ENCODE results near the gene SYT14. TPM values are rescaled to one million over a fixed set of nuclear protein-coding genes. Genes with fewer than 3 reads are reported as not detected.
"Not testable (repeated sequence)": the region's sequence is repeated elsewhere in the genome, so short reads cannot be mapped to it uniquely, and the experiment has no call there.

The SYT14 gene
- total RNA-seq, 1 experiment from 2014 or later = 12.0 TPM

DNA sequence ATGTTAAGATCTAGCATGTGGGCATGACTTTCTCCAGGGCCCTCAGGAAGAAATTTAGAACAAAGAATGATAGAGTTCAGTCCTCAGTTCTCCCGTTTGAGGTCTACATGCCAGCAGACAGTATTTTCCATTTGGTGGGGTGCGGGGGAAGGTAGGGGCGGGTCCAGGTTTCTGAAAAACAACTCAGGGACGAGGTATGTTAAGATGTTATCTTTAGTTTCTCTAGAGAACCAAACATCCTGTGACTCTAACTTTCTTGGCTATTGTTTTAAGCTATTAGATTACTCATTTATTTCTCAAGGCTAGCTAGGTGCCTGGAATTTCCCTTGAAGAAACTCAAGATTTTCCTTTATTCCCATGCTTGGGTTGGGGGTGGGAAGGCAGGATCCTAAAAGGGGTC, 42.3 kb upstream of the SYT14 start (continued):
- TF ChIP-seq, protein P1, sequence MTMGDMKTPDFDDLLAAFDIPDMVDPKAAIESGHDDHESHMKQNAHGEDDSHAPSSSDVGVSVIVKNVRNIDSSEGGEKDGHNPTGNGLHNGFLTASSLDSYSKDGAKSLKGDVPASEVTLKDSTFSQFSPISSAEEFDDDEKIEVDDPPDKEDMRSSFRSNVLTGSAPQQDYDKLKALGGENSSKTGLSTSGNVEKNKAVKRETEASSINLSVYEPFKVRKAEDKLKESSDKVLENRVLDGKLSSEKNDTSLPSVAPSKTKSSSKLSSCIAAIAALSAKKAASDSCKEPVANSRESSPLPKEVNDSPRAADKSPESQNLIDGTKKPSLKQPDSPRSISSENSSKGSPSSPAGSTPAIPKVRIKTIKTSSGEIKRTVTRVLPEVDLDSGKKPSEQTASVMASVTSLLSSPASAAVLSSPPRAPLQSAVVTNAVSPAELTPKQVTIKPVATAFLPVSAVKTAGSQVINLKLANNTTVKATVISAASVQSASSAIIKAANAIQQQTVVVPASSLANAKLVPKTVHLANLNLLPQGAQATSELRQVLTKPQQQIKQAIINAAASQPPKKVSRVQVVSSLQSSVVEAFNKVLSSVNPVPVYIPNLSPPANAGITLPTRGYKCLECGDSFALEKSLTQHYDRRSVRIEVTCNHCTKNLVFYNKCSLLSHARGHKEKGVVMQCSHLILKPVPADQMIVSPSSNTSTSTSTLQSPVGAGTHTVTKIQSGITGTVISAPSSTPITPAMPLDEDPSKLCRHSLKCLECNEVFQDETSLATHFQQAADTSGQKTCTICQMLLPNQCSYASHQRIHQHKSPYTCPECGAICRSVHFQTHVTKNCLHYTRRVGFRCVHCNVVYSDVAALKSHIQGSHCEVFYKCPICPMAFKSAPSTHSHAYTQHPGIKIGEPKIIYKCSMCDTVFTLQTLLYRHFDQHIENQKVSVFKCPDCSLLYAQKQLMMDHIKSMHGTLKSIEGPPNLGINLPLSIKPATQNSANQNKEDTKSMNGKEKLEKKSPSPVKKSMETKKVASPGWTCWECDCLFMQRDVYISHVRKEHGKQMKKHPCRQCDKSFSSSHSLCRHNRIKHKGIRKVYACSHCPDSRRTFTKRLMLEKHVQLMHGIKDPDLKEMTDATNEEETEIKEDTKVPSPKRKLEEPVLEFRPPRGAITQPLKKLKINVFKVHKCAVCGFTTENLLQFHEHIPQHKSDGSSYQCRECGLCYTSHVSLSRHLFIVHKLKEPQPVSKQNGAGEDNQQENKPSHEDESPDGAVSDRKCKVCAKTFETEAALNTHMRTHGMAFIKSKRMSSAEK (CRISPR knock-in tag; IDR thresholded peaks at IDR 0.05; ENCODE audit: borderline replicate concordance) = no peak
- TF ChIP-seq TEAD4 (CRISPR knock-in tag; IDR thresholded peaks at IDR 0.05) = no peak
- TF ChIP-seq, protein P2, sequence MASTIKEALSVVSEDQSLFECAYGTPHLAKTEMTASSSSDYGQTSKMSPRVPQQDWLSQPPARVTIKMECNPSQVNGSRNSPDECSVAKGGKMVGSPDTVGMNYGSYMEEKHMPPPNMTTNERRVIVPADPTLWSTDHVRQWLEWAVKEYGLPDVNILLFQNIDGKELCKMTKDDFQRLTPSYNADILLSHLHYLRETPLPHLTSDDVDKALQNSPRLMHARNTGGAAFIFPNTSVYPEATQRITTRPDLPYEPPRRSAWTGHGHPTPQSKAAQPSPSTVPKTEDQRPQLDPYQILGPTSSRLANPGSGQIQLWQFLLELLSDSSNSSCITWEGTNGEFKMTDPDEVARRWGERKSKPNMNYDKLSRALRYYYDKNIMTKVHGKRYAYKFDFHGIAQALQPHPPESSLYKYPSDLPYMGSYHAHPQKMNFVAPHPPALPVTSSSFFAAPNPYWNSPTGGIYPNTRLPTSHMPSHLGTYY (CRISPR knock-in tag; IDR thresholded peaks at IDR 0.05) = no peak

DNA sequence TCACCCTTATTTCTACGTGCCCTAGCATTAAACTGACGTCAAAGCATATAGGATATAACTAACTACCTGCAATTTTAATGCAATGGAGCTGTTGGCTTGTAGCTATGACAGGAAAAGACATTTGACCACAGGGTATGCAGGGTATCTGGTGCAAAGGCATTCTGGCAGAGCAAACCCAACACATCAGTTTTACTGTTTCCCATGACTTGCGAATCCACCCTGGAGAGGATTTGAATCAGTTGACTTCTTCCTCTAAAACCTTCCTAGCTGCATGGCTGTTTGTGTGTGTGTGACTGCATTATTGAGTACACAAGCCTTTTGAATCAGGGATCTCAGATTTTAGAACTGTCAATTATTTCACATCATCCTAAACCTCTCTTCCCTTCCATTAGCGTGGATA, 41.7 kb upstream of the SYT14 start:
- ATAC-seq = no peak
- ChIA-PET CTCF (no interaction called here), POLR2A (no interaction called here)
- Mint-ChIP-seq H3K9me3 (0 out of 2 replicates have a peak, but pooled peaks cover 4% of the 10 kb centered on the region), H3K27me3 (ENCODE audit: low read depth) (no peaks in the 10 kb centered on the region), H3K4me3 (no peak overlapping the region), H3K36me3 (no peaks in the 10 kb centered on the region), H3K27ac (no peak overlapping the region), H3K4me1 (no peaks in the 10 kb centered on the region)
- DNase-seq (ENCODE audit: low spot score) = no peak
- TF ChIP-seq, protein P3, sequence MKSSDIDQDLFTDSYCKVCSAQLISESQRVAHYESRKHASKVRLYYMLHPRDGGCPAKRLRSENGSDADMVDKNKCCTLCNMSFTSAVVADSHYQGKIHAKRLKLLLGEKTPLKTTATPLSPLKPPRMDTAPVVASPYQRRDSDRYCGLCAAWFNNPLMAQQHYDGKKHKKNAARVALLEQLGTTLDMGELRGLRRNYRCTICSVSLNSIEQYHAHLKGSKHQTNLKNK (CRISPR knock-in tag; IDR thresholded peaks at IDR 0.05) = no peak
- TF ChIP-seq, protein P4, sequence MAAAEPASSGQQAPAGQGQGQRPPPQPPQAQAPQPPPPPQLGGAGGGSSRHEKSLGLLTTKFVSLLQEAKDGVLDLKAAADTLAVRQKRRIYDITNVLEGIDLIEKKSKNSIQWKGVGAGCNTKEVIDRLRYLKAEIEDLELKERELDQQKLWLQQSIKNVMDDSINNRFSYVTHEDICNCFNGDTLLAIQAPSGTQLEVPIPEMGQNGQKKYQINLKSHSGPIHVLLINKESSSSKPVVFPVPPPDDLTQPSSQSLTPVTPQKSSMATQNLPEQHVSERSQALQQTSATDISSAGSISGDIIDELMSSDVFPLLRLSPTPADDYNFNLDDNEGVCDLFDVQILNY (CRISPR knock-in tag; IDR thresholded peaks at IDR 0.05) = no peak
- no peak for TF ChIP-seq NR1H2 (CRISPR knock-in tag; IDR thresholded peaks at IDR 0.05)

DNA sequence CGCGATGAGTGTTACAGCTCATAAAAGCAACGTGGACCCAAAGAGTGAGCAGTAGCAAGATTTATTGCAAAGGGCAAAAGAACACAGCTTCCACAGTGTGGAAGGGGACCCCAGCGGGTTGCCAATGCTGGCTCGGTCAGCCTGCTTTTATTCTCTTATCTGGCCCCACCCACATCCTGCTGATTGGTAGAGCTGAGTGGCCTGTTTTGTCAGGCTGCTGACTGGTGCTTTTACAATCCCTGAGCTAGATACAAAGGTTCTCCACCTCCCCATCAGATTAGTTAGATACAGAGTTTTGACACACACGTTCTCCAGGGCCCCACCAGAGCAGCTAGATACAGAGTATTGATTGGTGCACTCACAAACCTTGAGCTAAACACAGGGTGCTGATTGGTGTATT, 39.7 kb upstream of the SYT14 start:
- CTCF ChIA-PET = interaction anchor here (0.6 to 1.4 kb wide), 3 partner anchors 22 to 222 kb away, joined by 3 read pairs; no protein-coding TSS in a partner anchor

DNA sequence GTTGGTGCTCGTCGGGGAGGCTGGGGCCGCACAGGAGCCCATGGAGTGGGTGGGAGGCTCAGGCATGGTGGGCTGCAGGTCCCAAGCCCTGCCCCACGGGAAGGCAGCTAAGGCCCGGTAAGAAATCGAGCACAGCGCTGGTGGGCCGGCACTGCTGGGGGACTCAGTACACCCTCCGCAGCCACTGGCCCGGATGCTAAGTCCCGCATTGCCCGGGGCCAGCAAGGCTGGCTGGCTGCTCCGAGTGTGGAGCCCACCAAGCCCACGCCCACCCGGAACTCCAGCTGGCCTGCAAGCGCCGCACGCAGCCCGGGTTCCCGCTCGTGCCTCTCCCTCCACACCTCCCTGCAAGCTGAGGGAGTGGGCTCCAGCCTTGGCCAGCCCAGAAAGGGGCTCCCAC, 39.2 kb upstream of the SYT14 start:
- ATAC-seq; H3K27me3 Mint-ChIP-seq (ENCODE audit: low read depth); H3K9me3 Mint-ChIP-seq; H3K36me3 Mint-ChIP-seq; DNase-seq (ENCODE audit: low spot score); H3K4me1 Mint-ChIP-seq; POLR2A ChIA-PET; H3K27ac Mint-ChIP-seq; H3K4me3 Mint-ChIP-seq: not testable (repeated sequence)
- CTCF ChIA-PET = interaction anchor here (1.4 to 2.3 kb wide), 8 partner anchors 9 to 126 kb away, joined by 3 to 20 read pairs (median 6); no protein-coding TSS in a partner anchor

More for the DNA sequence above, 39.7 kb upstream of the SYT14 start:
- H3K4me3 Mint-ChIP-seq; H3K27me3 Mint-ChIP-seq (ENCODE audit: low read depth); H3K27ac Mint-ChIP-seq; DNase-seq (ENCODE audit: low spot score); H3K36me3 Mint-ChIP-seq; H3K9me3 Mint-ChIP-seq; POLR2A ChIA-PET; ATAC-seq; H3K4me1 Mint-ChIP-seq: not testable (repeated sequence)

DNA sequence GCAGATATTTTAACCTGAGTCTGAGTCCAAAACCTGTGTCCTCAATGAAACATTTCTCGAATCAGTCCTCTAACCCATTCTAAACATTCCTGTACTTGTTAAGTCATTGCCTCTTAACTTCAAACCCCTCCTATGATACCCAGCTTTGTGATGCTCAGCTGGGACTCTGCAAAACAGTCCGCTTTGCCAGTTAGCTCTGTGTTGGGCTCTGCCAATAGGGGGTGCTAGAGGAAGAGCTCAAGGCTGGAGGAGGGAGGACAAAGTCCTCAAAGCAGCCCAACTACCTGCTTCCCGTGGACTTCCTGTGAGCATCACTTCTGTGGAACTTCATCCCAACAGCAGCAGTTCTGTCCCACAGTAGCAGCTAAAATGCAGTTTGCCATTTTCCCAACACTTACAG, 38.1 kb upstream of the SYT14 start:
- Mint-ChIP-seq H3K9me3 (peaks cover 7% of the 10 kb centered on the region; the same call in 1 of the 2 replicates), H3K4me3 (no peak overlapping the region), H3K27ac (no peak overlapping the region), H3K36me3 (no peaks in the 10 kb centered on the region), H3K4me1 (peaks cover 2% of the 10 kb centered on the region), H3K27me3 (ENCODE audit: low read depth) (no peaks in the 10 kb centered on the region)
- ATAC-seq = peak; percentile 99
- peak; percentile 82 for DNase-seq (ENCODE audit: low spot score)
- POLR2A ChIA-PET = interaction anchor here (0.5 kb wide), 1 partner anchor 69 kb away, joined by 4 read pairs; no protein-coding TSS in a partner anchor
- CTCF ChIA-PET = interaction anchor here (0.6 to 2.3 kb wide), 39 partner anchors 9 to 411 kb away, joined by 3 to 24 read pairs (median 4); partner anchors contain the start of gene SYT14
- TF ChIP-seq, protein P5, sequence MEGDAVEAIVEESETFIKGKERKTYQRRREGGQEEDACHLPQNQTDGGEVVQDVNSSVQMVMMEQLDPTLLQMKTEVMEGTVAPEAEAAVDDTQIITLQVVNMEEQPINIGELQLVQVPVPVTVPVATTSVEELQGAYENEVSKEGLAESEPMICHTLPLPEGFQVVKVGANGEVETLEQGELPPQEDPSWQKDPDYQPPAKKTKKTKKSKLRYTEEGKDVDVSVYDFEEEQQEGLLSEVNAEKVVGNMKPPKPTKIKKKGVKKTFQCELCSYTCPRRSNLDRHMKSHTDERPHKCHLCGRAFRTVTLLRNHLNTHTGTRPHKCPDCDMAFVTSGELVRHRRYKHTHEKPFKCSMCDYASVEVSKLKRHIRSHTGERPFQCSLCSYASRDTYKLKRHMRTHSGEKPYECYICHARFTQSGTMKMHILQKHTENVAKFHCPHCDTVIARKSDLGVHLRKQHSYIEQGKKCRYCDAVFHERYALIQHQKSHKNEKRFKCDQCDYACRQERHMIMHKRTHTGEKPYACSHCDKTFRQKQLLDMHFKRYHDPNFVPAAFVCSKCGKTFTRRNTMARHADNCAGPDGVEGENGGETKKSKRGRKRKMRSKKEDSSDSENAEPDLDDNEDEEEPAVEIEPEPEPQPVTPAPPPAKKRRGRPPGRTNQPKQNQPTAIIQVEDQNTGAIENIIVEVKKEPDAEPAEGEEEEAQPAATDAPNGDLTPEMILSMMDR (IDR thresholded peaks at IDR 0.05) = peak; percentile 69
- TF ChIP-seq, protein P6, sequence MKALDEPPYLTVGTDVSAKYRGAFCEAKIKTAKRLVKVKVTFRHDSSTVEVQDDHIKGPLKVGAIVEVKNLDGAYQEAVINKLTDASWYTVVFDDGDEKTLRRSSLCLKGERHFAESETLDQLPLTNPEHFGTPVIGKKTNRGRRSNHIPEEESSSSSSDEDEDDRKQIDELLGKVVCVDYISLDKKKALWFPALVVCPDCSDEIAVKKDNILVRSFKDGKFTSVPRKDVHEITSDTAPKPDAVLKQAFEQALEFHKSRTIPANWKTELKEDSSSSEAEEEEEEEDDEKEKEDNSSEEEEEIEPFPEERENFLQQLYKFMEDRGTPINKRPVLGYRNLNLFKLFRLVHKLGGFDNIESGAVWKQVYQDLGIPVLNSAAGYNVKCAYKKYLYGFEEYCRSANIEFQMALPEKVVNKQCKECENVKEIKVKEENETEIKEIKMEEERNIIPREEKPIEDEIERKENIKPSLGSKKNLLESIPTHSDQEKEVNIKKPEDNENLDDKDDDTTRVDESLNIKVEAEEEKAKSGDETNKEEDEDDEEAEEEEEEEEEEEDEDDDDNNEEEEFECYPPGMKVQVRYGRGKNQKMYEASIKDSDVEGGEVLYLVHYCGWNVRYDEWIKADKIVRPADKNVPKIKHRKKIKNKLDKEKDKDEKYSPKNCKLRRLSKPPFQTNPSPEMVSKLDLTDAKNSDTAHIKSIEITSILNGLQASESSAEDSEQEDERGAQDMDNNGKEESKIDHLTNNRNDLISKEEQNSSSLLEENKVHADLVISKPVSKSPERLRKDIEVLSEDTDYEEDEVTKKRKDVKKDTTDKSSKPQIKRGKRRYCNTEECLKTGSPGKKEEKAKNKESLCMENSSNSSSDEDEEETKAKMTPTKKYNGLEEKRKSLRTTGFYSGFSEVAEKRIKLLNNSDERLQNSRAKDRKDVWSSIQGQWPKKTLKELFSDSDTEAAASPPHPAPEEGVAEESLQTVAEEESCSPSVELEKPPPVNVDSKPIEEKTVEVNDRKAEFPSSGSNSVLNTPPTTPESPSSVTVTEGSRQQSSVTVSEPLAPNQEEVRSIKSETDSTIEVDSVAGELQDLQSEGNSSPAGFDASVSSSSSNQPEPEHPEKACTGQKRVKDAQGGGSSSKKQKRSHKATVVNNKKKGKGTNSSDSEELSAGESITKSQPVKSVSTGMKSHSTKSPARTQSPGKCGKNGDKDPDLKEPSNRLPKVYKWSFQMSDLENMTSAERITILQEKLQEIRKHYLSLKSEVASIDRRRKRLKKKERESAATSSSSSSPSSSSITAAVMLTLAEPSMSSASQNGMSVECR (CRISPR knock-in tag; IDR thresholded peaks at IDR 0.05; ENCODE audit: borderline replicate concordance) = no peak

Data from WTC11 (cell line).